ENCODE data around the gene TRIOBP.

The TRIOBP gene

DNA sequence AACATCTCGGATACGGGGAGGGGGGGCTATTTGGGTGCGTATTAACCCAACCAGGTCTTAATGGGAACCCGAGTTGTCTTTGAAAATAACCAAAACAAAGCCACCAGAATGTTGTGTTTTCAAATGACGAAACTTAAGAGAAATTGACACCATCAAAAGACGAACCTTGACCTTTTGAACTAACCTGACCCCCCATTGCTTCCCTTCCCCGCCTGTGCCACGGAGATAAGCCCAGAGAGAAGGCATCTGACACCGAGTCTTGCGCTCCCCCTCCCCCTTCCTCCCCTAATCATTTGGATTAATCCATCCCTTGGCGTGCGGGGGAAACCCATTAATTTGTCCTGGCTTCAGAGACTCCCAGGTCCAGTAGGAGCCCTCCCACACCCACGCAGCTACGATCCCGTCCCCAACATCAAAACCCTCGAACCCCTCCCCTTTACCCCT is 106.4 kb downstream of the TRIOBP start:
- no peak for DNase-seq (ENCODE audit: low read depth in 3 of 3, low spot score in 1 of 3)

DNA sequence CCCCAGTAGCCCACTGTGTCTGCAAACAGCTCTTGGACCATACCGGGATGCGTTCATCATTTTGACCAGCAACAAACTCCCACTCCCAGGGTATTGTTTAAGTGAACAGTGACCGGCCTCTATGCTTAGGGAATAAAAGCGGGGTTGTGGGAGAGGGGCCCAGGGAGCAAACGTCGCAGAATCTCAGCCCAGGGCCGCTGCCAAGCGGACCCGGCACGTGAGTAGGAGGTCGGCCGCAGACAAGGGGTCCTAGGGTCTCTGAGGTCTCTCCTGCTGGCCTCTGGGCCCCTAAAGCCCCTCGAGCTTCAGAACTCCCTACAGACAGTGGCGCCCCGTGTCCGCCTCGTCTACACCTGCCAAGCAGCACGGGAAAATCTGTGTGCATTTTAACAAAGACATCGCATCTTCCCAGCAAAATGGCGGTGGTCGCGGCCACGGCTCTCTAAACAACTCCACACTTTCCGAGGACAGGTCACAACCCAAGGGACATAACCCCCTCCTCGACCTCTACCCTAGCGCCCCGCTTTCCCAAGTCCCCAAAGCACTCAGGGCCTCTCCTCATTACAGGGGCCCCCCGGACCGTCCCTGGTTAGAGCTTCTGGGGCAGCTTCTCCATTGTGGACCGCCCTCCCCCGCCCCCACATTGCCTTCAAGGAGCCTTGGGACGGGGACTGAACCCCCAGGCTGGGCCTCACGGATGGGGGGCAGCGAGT is 106.9 kb downstream of the TRIOBP start:
- DNase-seq (ENCODE audit: low read depth in 3 of 3, low spot score in 1 of 3), result no peak

- no peak for DNase-seq (ENCODE audit: low read depth in 3 of 3, low spot score in 1 of 3)
Measured at GRCh38 chr22:37804352-37804880, 107.6 kb downstream of the TRIOBP start.

GRCh38 chr22:37804881-37805809 is 108.3 kb downstream of the TRIOBP start:
- DNase-seq (ENCODE audit: low read depth in 3 of 3, low spot score in 1 of 3), result peak; percentile 19 to 68 (median 24)

GRCh38 chr22:37805810-37806277 is 109.0 kb downstream of the TRIOBP start:
- DNase-seq (ENCODE audit: low read depth in 3 of 3, low spot score in 1 of 3), result no peak

DNA sequence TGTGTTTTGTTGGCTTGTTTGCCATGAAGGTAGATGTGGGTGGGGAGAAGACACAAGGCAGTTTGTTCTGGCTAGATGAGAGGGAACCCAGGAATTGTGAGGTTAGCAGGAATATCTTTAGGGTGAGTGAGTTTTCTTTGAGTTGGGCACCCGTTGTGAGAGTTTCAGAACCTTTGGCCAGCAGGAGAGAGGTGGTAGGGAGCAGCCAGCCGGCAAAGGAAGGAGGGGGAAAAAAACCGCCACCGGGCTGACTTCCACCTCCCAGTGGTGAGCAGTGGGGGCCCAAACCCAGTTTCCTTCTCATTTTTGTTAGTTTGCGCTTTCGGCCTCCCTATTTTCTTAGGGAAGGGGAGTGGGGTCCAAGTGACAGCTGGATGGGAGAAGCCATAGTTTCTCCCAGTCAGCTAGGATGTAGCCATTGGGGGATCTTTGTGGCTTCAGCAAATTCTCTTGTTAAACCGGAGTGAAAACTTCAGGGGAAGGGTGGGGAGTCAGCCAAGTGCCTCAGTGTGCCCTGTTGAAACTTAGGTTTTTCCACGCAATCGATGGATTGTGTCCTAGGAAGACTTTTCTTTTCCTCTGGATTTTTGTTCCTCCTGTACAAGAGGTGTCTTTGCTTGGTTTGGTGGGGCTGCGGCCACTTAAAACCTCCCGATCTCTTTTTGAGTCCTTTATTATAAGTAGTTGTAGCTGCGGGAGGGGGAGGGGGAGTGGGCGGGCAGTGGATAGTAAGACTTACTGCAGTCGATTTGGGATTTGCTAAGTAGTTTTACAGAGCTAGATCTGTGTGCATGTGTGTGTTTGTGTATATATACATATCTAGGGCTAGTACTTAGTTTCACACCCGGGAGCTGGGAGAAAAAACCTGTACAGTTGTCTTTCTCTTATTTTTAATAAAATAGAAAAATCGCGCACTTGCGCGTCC is 109.8 kb downstream of the TRIOBP start:
- no peak for DNase-seq (ENCODE audit: low read depth in 3 of 3, low spot score in 1 of 3)

DNA sequence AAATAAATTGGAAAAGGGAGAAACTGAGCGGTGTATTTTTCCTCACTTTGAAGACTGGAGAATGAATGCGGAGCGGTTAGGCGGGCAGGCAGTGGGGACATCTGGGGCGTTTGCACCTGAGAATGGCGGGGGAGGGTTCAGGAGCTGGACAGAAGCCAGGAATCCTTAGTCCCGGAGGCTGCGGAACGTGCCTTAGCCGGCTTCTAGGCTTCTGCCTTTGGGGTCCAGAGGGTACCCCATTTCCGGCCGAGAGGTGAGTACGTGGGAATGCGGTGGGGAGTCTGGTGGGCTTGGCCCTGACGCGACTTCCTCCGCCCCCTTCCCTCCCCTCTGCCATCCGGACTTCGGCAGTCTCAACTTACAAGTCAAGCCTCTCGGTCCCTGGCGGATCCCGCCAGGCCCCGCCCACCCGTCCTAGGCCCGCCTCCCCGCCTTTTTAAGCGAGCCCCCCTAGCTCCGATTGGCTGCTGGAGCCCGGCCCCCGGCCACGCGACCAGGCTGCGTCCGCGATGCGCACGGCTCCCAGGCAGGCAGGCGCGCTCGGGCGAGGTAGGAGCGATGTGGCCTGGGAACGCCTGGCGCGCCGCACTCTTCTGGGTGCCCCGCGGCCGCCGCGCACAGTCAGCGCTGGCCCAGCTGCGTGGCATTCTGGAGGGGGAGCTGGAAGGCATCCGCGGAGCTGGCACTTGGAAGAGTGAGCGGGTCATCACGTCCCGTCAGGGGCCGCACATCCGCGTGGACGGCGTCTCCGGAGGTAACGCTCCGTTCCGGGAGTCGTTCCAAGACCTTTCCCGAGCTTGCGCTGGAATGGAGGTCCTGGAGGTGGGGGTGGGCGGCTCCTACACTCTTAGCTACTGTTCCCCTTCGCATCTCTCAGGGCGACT is 110.8 kb downstream of the TRIOBP start, which contains the start of gene GCAT:
GCAT (plus strand) TSS at position 525 of the 884 bp plus-strand sequence; CDS start at position 559, 34 bp downstream.
- DNase-seq (ENCODE audit: low read depth in 3 of 3, low spot score in 1 of 3), result peak; percentile 53 to 86 (median 57)

DNA sequence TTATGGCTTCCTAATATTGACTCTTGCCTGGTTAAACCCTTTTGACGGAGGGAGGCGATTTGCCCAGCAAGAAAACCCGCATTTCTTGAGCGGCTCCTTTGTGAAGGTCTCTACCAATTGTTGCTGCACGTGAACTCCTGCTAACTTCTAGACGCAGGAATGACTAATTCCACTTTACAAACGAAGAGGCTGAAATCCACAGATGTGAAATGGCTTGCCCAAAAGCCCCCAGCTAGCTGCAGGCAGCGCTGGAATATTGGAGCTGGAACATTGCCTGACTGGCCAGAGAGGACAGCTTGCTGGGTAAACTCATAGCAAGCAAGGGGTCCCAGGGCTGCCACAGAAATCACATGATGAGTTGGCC is 111.4 kb downstream of the TRIOBP start:
- DNase-seq (ENCODE audit: low read depth in 3 of 3, low spot score in 1 of 3), result no peak

DNA sequence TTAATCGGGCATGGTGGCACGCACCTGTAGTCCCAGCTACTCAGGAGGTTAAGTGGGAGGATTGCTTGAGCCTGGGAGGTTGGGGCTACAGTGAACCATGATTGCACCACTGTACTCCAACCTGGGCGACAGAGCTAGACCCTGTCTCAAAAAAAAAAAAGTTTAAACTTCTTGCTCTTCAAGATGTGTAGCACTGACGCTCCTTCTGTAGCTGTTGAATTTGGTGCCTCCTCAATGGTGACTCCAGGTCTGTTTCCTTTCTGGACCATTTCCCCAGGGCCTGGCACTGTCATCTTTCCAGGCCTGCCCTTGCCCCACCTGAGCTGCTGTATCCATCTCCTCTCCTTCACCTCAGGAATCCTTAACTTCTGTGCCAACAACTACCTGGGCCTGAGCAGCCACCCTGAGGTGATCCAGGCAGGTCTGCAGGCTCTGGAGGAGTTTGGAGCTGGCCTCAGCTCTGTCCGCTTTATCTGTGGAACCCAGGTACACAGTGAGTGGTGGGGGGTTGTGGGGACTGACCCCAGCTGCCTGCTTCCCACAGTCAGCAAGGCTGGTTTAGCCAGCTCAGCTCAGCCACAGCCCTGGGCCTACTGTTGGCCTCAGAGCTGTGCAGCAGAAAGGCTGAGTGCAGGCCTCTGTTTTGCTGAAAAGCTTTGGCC is 113.0 kb downstream of the TRIOBP start:
- DNase-seq (ENCODE audit: low read depth in 3 of 3, low spot score in 1 of 3), result no peak

DNA sequence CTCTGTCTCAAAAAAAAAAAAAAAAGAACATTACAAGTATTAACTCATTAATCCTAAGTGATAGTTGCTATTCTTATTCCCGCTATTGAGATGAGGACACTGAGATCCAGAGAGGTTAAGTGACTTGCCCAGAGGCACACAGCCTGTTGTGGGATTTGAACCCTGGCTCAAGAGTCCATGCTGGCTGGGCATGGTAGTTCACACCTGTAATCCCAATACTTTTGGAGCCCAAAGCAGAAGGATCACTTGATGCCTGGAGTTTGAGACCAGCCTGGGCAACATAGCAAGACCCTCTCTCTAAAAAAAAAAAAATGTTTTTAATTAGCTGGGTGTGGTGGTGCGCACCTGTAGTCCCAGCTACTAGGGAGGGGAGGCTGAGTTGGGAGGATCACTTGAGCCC is 115.0 kb downstream of the TRIOBP start:
- no peak for DNase-seq (ENCODE audit: low read depth in 3 of 3, low spot score in 1 of 3)

DNA sequence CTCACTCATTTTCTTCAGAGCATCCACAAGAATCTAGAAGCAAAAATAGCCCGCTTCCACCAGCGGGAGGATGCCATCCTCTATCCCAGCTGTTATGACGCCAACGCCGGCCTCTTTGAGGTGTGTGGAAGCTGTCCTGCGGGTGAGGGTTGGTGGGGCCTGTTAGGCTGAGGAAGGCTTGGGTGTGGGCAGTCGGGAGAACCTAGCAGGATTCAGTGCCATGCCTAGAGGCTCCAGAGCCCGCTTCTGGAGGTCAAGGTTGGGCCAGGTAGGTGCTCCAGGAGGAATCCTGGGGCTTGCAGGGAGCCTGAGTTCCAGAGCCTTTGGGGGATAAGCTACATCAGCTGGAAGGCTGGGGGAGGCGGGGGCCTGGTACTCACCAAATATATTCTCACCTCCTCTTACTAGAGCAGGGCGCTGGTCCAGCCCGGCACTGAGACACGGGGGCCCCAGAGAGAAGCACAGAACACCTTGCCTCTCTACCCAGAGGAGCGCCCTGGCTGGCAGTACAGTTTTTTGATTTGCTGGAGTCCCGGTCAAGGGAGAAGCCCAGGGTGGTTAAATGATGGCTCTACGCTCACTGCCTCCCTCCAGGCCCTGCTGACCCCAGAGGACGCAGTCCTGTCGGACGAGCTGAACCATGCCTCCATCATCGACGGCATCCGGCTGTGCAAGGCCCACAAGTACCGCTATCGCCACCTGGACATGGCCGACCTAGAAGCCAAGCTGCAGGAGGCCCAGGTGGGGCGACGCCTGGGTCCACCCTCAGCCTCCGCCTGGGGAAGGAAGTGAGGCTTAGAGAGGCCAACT is 116.2 kb downstream of the TRIOBP start:
- DNase-seq (ENCODE audit: low read depth in 3 of 3, low spot score in 1 of 3), result no peak

DNA sequence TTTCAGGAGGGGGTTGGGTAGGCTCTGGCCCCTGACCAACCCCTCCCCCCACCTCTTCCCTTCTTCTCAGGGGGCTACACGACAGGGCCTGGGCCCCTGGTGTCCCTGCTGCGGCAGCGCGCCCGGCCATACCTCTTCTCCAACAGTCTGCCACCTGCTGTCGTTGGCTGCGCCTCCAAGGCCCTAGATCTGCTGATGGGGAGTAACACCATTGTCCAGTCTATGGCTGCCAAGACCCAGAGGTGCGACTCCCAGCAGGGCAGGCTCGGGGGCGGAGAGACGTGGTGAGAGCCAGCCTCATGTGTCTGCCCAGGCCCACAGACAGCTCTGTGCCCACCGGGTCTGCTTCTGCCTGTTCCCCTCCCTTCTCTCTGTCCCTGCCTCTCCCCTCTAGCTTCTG is 118.7 kb downstream of the TRIOBP start:
- DNase-seq (ENCODE audit: low read depth in 3 of 3, low spot score in 1 of 3), result no peak

- no peak for DNase-seq (ENCODE audit: low read depth in 3 of 3, low spot score in 1 of 3)
Measured at GRCh38 chr22:37816543-37817180, 119.8 kb downstream of the TRIOBP start.

GRCh38 chr22:37817705-37818408 is 121.0 kb downstream of the TRIOBP start:
- DNase-seq (ENCODE audit: low read depth in 3 of 3, low spot score in 1 of 3), result peak; percentile 43 to 84 (median 66)

DNA sequence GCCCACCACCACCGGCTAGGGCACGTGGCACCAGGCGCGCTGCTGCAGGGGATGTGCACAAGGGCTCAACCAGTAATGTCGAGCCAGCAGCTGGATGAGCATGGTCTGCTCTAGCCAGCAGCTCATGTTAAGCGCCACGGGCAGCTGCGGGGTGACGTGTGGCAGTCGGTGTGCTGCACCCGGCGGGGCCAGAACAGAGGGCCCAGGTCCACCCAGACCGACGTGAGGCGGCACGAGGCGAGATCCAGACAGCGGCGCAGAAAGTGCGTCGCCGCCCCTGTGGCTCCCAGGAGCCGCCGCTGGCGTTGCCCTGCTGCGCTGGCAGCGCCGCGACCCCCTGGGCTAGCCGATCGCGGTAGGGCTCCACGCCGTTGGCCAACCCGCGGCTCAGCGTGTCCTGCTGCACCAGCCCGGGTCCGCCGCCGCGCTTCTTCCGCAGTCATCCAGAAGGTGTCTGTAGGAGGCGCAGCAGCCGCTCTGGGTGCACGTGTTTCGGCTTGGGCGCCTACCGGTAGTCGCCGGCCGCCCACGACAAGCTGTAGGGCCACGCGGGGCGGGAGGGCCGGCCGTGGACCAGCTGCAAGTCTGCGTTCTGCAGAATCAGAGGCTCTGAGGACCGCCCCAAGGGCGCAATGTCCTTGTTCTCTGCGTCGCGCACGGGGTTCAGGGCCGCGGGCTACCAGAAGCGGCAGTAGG is 121.7 kb downstream of the TRIOBP start:
- peak in 2 of 3 donors; percentile 18 to 50 for DNase-seq (ENCODE audit: low read depth in 3 of 3, low spot score in 1 of 3)

DNA sequence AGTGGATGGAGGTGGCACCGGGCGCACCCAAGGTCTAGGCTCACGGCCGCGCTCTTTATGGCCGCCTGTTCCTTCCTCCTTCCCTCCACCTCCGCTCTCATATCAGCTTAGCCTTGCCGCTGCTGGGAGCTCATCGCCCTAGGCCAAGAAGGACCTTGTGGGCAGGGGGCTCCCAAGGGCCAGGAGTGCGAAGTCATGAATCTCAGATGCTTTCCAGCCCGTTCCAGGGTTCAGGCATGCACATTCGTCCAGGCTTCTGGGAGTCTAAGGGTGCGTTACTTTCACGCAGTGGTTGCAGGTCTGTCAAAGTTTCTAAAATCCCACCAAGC is 122.2 kb downstream of the TRIOBP start:
- no peak for DNase-seq (ENCODE audit: low read depth in 3 of 3, low spot score in 1 of 3)

GRCh38 chr22:37820350-37820749 is 123.5 kb downstream of the TRIOBP start:
- no peak for DNase-seq (ENCODE audit: low read depth in 3 of 3, low spot score in 1 of 3)

Measured in stimulated activated CD4-positive, alpha-beta T cell treated with anti-CD3 and anti-CD28 coated beads, TNF-alpha, amount 100 ng/mL, for 1 hour (primary cell).